ENCODE results near the gene OR10P1. TPM values are rescaled to one million over a fixed set of nuclear protein-coding genes. Genes with fewer than 3 reads are reported as not detected.
"Not testable (repeated sequence)": the region's sequence is repeated elsewhere in the genome, so short reads cannot be mapped to it uniquely, and the experiment has no call there.

Gene OR10P1
- not detected for polyA plus RNA-seq (ENCODE audit: insufficient read length in 12 of 12)
- long read RNA-seq, donor 1, result 0 reads
- long read RNA-seq, donor 2, result 0 reads
- long read RNA-seq, donor 3, result 0 reads
- long read RNA-seq, donor 4, result 0 reads
- long read RNA-seq, donor 5, result 0 reads
- long read RNA-seq, donor 6, result 0 reads
- long read RNA-seq, donor 7, result 0 reads
- long read RNA-seq, donor 8, result 0 reads
- long read RNA-seq, donor 9, result 0 reads
- long read RNA-seq, donor 10, result 0 reads
- long read RNA-seq, donor 11, result 0 reads

GRCh38 chr12:55636853-55637252, at the start of gene OR10P1:
Gene OR10P1 (plus strand): TSS chr12:55636892. CDS start chr12:55636892, 0 bp downstream.
- DNase-seq, result no peak

- not testable (repeated sequence) for DNase-seq
These were observed 46.5 kb upstream of the OR10P1 start for GRCh38 chr12:55590152-55590551.

GRCh38 chr12:55607821-55608594, 28.7 kb upstream of the OR10P1 start:
- DNase-seq, result no peak

- no peak for DNase-seq
These were observed 26.1 kb upstream of the OR10P1 start for GRCh38 chr12:55610598-55610997.

GRCh38 chr12:55612646-55613045, 24.0 kb upstream of the OR10P1 start:
- no peak for DNase-seq

GRCh38 chr12:55614764-55615163, 21.9 kb upstream of the OR10P1 start:
- DNase-seq, result no peak

GRCh38 chr12:55619354-55620138, 17.1 kb upstream of the OR10P1 start:
- peak; percentile 89 for DNase-seq

GRCh38 chr12:55624056-55624455, 12.6 kb upstream of the OR10P1 start:
- DNase-seq, result no peak

GRCh38 chr12:55626154-55626553, 10.5 kb upstream of the OR10P1 start:
- DNase-seq, result no peak

GRCh38 chr12:55629058-55629841, 7.4 kb upstream of the OR10P1 start:
- DNase-seq, result no peak

- DNase-seq, result no peak
These were observed 5.6 kb upstream of the OR10P1 start for GRCh38 chr12:55631056-55631455.

GRCh38 chr12:55631733-55632132, 5.0 kb upstream of the OR10P1 start:
- no peak for DNase-seq

- no peak for DNase-seq
These were observed 3.5 kb upstream of the OR10P1 start for GRCh38 chr12:55633151-55633550.

- DNase-seq, result no peak
These were observed 506 bp upstream of the OR10P1 start for GRCh38 chr12:55636116-55636655.

- DNase-seq, result no peak
These were observed 775 bp downstream of the OR10P1 start for GRCh38 chr12:55637467-55637866.

- no peak for DNase-seq
These were observed 4.9 kb downstream of the OR10P1 start for GRCh38 chr12:55641595-55641994.

GRCh38 chr12:55642267-55642666, 5.6 kb downstream of the OR10P1 start:
- DNase-seq, result no peak

- no peak for DNase-seq
These were observed 6.0 kb downstream of the OR10P1 start for GRCh38 chr12:55642669-55643068.

- DNase-seq, result no peak
These were observed 7.9 kb downstream of the OR10P1 start for GRCh38 chr12:55644591-55644990.

- DNase-seq, result no peak
These were observed 10.3 kb downstream of the OR10P1 start for GRCh38 chr12:55647027-55647426.

- not testable (repeated sequence) for DNase-seq
These were observed 14.1 kb downstream of the OR10P1 start for GRCh38 chr12:55650620-55651298.
